HCT116 (cell line): ENCODE measurements around the gene GNAI1. TPM values are rescaled to one million over a fixed set of nuclear protein-coding genes. Genes with fewer than 3 reads are reported as not detected.

Experiments used
- ATAC-seq: fragments of 200-7000 bp; cut with Tn5 transposase; 2 replicates; pipeline ENCODE4 v1.9.1; 2020; ENCODE audit warnings: mild to moderate bottlenecking, moderate library complexity
- BruUV-seq: library from RNA; stranded (reverse); fragments of 400-500 nt; replicated peaks from 2 replicates; lab custom pipeline; 2021; lab: Mats Ljungman, UMichigan
- CTCF ChIA-PET: fragments of 300-600 bp; sonication (Branson Sonifier 250); formaldehyde crosslinking; loops from one replicate; lab custom pipeline; 2021; ENCODE audit warnings: antibody characterized with exemption; lab: Charles Lee
- POLR2A ChIA-PET: fragments of 300-600, 350-600 bp; sonication (Branson Sonifier 250); formaldehyde crosslinking; loops from one replicate; lab custom pipeline; 2021; ENCODE audit warnings: antibody characterized with exemption; lab: Charles Lee
- RAD21 ChIA-PET, 2 experiments: fragments of 300-600 bp; sonication (Branson Sonifier 250); formaldehyde crosslinking; loops; one replicate each; lab custom pipeline; 2023; ENCODE audit warnings: low total read pairs in 2 of 2; ENCODE audit not compliant: uncharacterized antibody in 2 of 2, unreplicated experiment in 2 of 2, low non-redundant PET in 1 of 2; lab: Charles Lee
- DNase-seq: peaks from one replicate; pipeline ENCODE4 v3.0.0-alpha.2; 2010; ENCODE audit warnings: low read depth, low spot score
- H2AFZ ChIP-seq: fragments of 200-600 bp; shearing (Covaris generic), sonication (generic); 2 replicates; pipeline ENCODE4 v1.6.1; 2017; ENCODE audit warnings: low read depth, mixed run types, mixed read lengths, antibody characterized with exemption, low read length; ENCODE audit not compliant: poor library complexity, severe bottlenecking
- H3K27ac ChIP-seq: 2 replicates; pipeline ENCODE4 v1.5.1; 2012; ENCODE audit warnings: low read depth, low read length
- H3K27me3 ChIP-seq: fragments of 200-600 bp; sonication (generic); 2 replicates; pipeline ENCODE4 v1.6.1; 2016; ENCODE audit warnings: mixed run types, low read length, mixed read lengths; ENCODE audit not compliant: insufficient read depth
- H3K36me3 ChIP-seq, 2 experiments: fragments of 200-500 bp in 1 of 2; fragments of 200-600 bp in 1 of 2; sonication (Bioruptor generic) in 1 of 2; sonication (generic) in 1 of 2; 2 replicates each; pipeline versions ENCODE4 v1.5.1 to v1.6.1; 2014 to 2016; ENCODE audit warnings: low read length in 2 of 2, inconsistent platforms in 1 of 2, mixed read lengths in 1 of 2, mixed run types in 1 of 2; ENCODE audit not compliant: insufficient read depth in 2 of 2, control insufficient read depth in 1 of 2
- H3K4me1 ChIP-seq, 2 experiments: fragments of 200-600 bp in 1 of 2; sonication (generic) in 1 of 2; 2 replicates each; pipeline versions ENCODE4 v1.5.1 to v1.6.1; 2012 to 2017; ENCODE audit warnings: low read length in 2 of 2, inconsistent platforms in 1 of 2, mild to moderate bottlenecking in 1 of 2, mixed read lengths in 1 of 2, mixed run types in 1 of 2, moderate library complexity in 1 of 2; ENCODE audit not compliant: insufficient read depth in 2 of 2, control insufficient read depth in 1 of 2
- H3K4me2 ChIP-seq: fragments of 200-600 bp; sonication (generic); 2 replicates; pipeline ENCODE4 v1.6.1; 2017; ENCODE audit warnings: mixed run types, low read length, mixed read lengths
- H3K4me3 ChIP-seq, 2 experiments: fragments of 200-600 bp in 1 of 2; sonication (generic) in 1 of 2; replicated peaks in 1 of 2; 2 replicates each; pipeline ENCODE4 v1.5.1; 2011 to 2016; ENCODE audit warnings: low read length in 2 of 2, control low read depth in 1 of 2, low read depth in 1 of 2, mild to moderate bottlenecking in 1 of 2, mixed read lengths in 1 of 2, mixed run types in 1 of 2
- H3K79me2 ChIP-seq: fragments of 200-600 bp; sonication (generic); 2 replicates; pipeline ENCODE4 v1.6.1; 2017; ENCODE audit warnings: mild to moderate bottlenecking, mixed run types, low read length, moderate library complexity, mixed read lengths; ENCODE audit not compliant: insufficient read depth
- H3K9ac ChIP-seq: fragments of 200-600 bp; sonication (generic); 2 replicates; pipeline ENCODE4 v1.6.1; 2016; ENCODE audit warnings: low read length, mixed read lengths
- H3K9me2 ChIP-seq: fragments of 200-600 bp; sonication (generic), shearing (Covaris generic); 2 replicates; pipeline ENCODE4 v1.6.1; 2017; ENCODE audit warnings: mixed run types, mild to moderate bottlenecking, moderate library complexity; ENCODE audit not compliant: insufficient read depth
- H3K9me3 ChIP-seq, 2 experiments: fragments of 200-500 bp in 1 of 2; fragments of 200-600 bp in 1 of 2; sonication (Bioruptor generic) in 1 of 2; sonication (generic) in 1 of 2; 2 replicates each; pipeline ENCODE4 v1.6.1; 2014 to 2017; ENCODE audit warnings: low read length in 2 of 2, mixed read lengths in 2 of 2, inconsistent platforms in 1 of 2, low read depth in 1 of 2, mild to moderate bottlenecking in 1 of 2, mixed run types in 1 of 2, moderate library complexity in 1 of 2; ENCODE audit not compliant: control insufficient read depth in 1 of 2, insufficient read depth in 1 of 2
- H4K20me1 ChIP-seq: fragments of 200-600 bp; sonication (generic), shearing (Covaris generic); 2 replicates; pipeline ENCODE4 v1.6.1; 2017; ENCODE audit warnings: mixed run types, mild to moderate bottlenecking, moderate library complexity; ENCODE audit not compliant: insufficient read depth
- EGR1 ChIP-seq: IDR thresholded peaks from 2 replicates; pipeline ENCODE4 v1.6.1; 2012; ENCODE audit warnings: low read depth
- FOSL1 ChIP-seq: IDR thresholded peaks from 2 replicates; pipeline ENCODE4 v1.6.1; 2012; ENCODE audit warnings: low read depth
- JUND ChIP-seq: IDR thresholded peaks from 2 replicates; pipeline ENCODE4 v1.6.1; 2012
- REST ChIP-seq: IDR thresholded peaks from 2 replicates; pipeline ENCODE4 v1.6.1; 2012; ENCODE audit warnings: low read depth
- SRF ChIP-seq: IDR thresholded peaks from 2 replicates; pipeline ENCODE4 v1.6.1; 2012; ENCODE audit warnings: low read depth
- ZFX ChIP-seq: fragments of 450-650 bp; IDR thresholded peaks from 2 replicates; pipeline ENCODE4 v1.6.1; 2017
- intact Hi-C: fragments of 100-400 bp; cut with micrococcal nuclease; formaldehyde crosslinking; loops from 2 replicates; pipeline ENCODE4 v1.10.0; 2022
- total RNA-seq: library from RNA; stranded (reverse); gene quantifications from one replicate; pipeline ENCODE4 v1.2.1, GENCODE V29; 2021; ENCODE audit not compliant: unreplicated experiment

The GNAI1 gene
- total RNA-seq, 1 experiment from 2014 or later = 148 TPM

GRCh38 chr7:80154656-80155333 is 20.2 kb downstream of the GNAI1 start:
- POLR2A ChIA-PET = no interaction called here
- H4K20me1 ChIP-seq = peaks cover 39% of the 10 kb centered on the region; the same call in 1 of the 2 replicates
- H3K27ac ChIP-seq = 0 out of 2 replicates have a peak overlapping the region, but pooled peaks have one; percentile 14
- H3K9me2 ChIP-seq = no peaks in the 10 kb centered on the region
- peaks cover 87 to 98% of the 10 kb centered on the region in 2 experiments for H3K4me1 ChIP-seq
- no TSS peak for BruUV-seq
- no peaks in the 10 kb centered on the region for H3K27me3 ChIP-seq
- intact Hi-C loops = no loop called here
- H3K79me2 ChIP-seq = peaks cover 100% of the 10 kb centered on the region
- H3K36me3 ChIP-seq = 0 out of 4 replicates have a peak, but pooled peaks cover 0 to 3% of the 10 kb centered on the region in 2 experiments
- ATAC-seq = no peak
- H2AFZ ChIP-seq = no peak overlapping the region
- RAD21 ChIA-PET = no interaction called here
- no peak for DNase-seq
- peak overlapping the region; percentile 48; the same call in 1 of the 2 replicates for H3K4me2 ChIP-seq
- CTCF ChIA-PET = no interaction called here
- no peak overlapping the region for H3K9ac ChIP-seq
- no peak for TF ChIP-seq FOSL1
- no peak for TF ChIP-seq JUND
- no peak for TF ChIP-seq ZFX
- TF ChIP-seq EGR1 = no peak
- TF ChIP-seq SRF = no peak
- TF ChIP-seq REST = no peak
- no peaks in the 10 kb centered on the region for H3K9me3 ChIP-seq
- H3K4me3 ChIP-seq = no peak overlapping the region
